HCT116 (cell line): Measurements from ENCODE around the gene KLHL22. TPM values are rescaled to one million over a fixed set of nuclear protein-coding genes. Genes with fewer than 3 reads are reported as not detected.

Experiments
- ATAC-seq: fragments of 200-7000 bp; cut with Tn5 transposase; 2 replicates; pipeline ENCODE4 v1.9.1; 2020; ENCODE audit warnings: mild to moderate bottlenecking, moderate library complexity
- BruUV-seq: library from RNA; stranded (reverse); fragments of 400-500 nt; replicated peaks from 2 replicates; lab custom pipeline; 2021; lab: Mats Ljungman, UMichigan
- CTCF ChIA-PET: fragments of 300-600 bp; sonication (Branson Sonifier 250); formaldehyde crosslinking; loops from one replicate; lab custom pipeline; 2021; ENCODE audit warnings: antibody characterized with exemption; lab: Charles Lee
- POLR2A ChIA-PET: fragments of 300-600, 350-600 bp; sonication (Branson Sonifier 250); formaldehyde crosslinking; loops from one replicate; lab custom pipeline; 2021; ENCODE audit warnings: antibody characterized with exemption; lab: Charles Lee
- RAD21 ChIA-PET, 2 experiments: fragments of 300-600 bp; sonication (Branson Sonifier 250); formaldehyde crosslinking; loops; one replicate each; lab custom pipeline; 2023; ENCODE audit warnings: low total read pairs in 2 of 2; ENCODE audit not compliant: uncharacterized antibody in 2 of 2, unreplicated experiment in 2 of 2, low non-redundant PET in 1 of 2; lab: Charles Lee
- DNase-seq: peaks from one replicate; pipeline ENCODE4 v3.0.0-alpha.2; 2010; ENCODE audit warnings: low read depth, low spot score
- H2AFZ ChIP-seq: fragments of 200-600 bp; shearing (Covaris generic), sonication (generic); 2 replicates; pipeline ENCODE4 v1.6.1; 2017; ENCODE audit warnings: low read depth, mixed run types, mixed read lengths, antibody characterized with exemption, low read length; ENCODE audit not compliant: poor library complexity, severe bottlenecking
- H3K27ac ChIP-seq: 2 replicates; pipeline ENCODE4 v1.5.1; 2012; ENCODE audit warnings: low read depth, low read length
- H3K27me3 ChIP-seq: fragments of 200-600 bp; sonication (generic); 2 replicates; pipeline ENCODE4 v1.6.1; 2016; ENCODE audit warnings: mixed run types, low read length, mixed read lengths; ENCODE audit not compliant: insufficient read depth
- H3K36me3 ChIP-seq, 2 experiments: fragments of 200-500 bp in 1 of 2; fragments of 200-600 bp in 1 of 2; sonication (Bioruptor generic) in 1 of 2; sonication (generic) in 1 of 2; 2 replicates each; pipeline versions ENCODE4 v1.5.1 to v1.6.1; 2014 to 2016; ENCODE audit warnings: low read length in 2 of 2, inconsistent platforms in 1 of 2, mixed read lengths in 1 of 2, mixed run types in 1 of 2; ENCODE audit not compliant: insufficient read depth in 2 of 2, control insufficient read depth in 1 of 2
- H3K4me1 ChIP-seq, 2 experiments: fragments of 200-600 bp in 1 of 2; sonication (generic) in 1 of 2; 2 replicates each; pipeline versions ENCODE4 v1.5.1 to v1.6.1; 2012 to 2017; ENCODE audit warnings: low read length in 2 of 2, inconsistent platforms in 1 of 2, mild to moderate bottlenecking in 1 of 2, mixed read lengths in 1 of 2, mixed run types in 1 of 2, moderate library complexity in 1 of 2; ENCODE audit not compliant: insufficient read depth in 2 of 2, control insufficient read depth in 1 of 2
- H3K4me2 ChIP-seq: fragments of 200-600 bp; sonication (generic); 2 replicates; pipeline ENCODE4 v1.6.1; 2017; ENCODE audit warnings: mixed run types, low read length, mixed read lengths
- H3K4me3 ChIP-seq, 2 experiments: fragments of 200-600 bp in 1 of 2; sonication (generic) in 1 of 2; replicated peaks in 1 of 2; 2 replicates each; pipeline ENCODE4 v1.5.1; 2011 to 2016; ENCODE audit warnings: low read length in 2 of 2, control low read depth in 1 of 2, low read depth in 1 of 2, mild to moderate bottlenecking in 1 of 2, mixed read lengths in 1 of 2, mixed run types in 1 of 2
- H3K79me2 ChIP-seq: fragments of 200-600 bp; sonication (generic); 2 replicates; pipeline ENCODE4 v1.6.1; 2017; ENCODE audit warnings: mild to moderate bottlenecking, mixed run types, low read length, moderate library complexity, mixed read lengths; ENCODE audit not compliant: insufficient read depth
- H3K9ac ChIP-seq: fragments of 200-600 bp; sonication (generic); 2 replicates; pipeline ENCODE4 v1.6.1; 2016; ENCODE audit warnings: low read length, mixed read lengths
- H3K9me2 ChIP-seq: fragments of 200-600 bp; sonication (generic), shearing (Covaris generic); 2 replicates; pipeline ENCODE4 v1.6.1; 2017; ENCODE audit warnings: mixed run types, mild to moderate bottlenecking, moderate library complexity; ENCODE audit not compliant: insufficient read depth
- H3K9me3 ChIP-seq, 2 experiments: fragments of 200-500 bp in 1 of 2; fragments of 200-600 bp in 1 of 2; sonication (Bioruptor generic) in 1 of 2; sonication (generic) in 1 of 2; 2 replicates each; pipeline ENCODE4 v1.6.1; 2014 to 2017; ENCODE audit warnings: low read length in 2 of 2, mixed read lengths in 2 of 2, inconsistent platforms in 1 of 2, low read depth in 1 of 2, mild to moderate bottlenecking in 1 of 2, mixed run types in 1 of 2, moderate library complexity in 1 of 2; ENCODE audit not compliant: control insufficient read depth in 1 of 2, insufficient read depth in 1 of 2
- H4K20me1 ChIP-seq: fragments of 200-600 bp; sonication (generic), shearing (Covaris generic); 2 replicates; pipeline ENCODE4 v1.6.1; 2017; ENCODE audit warnings: mixed run types, mild to moderate bottlenecking, moderate library complexity; ENCODE audit not compliant: insufficient read depth
- CEBPB ChIP-seq: IDR thresholded peaks from 2 replicates; pipeline ENCODE4 v1.6.1; 2012; ENCODE audit warnings: low read depth
- CTCF ChIP-seq, 3 experiments: fragments of 200-600 bp in 1 of 3; sonication (generic) in 1 of 3; IDR thresholded peaks in 2 of 3; conservative IDR thresholded peaks in 1 of 3; 2 replicates each; pipeline ENCODE4 v1.5.1; 2012 to 2017; ENCODE audit warnings: low read depth in 2 of 3, low read length in 2 of 3, antibody characterized with exemption in 1 of 3, borderline replicate concordance in 1 of 3, control low read depth in 1 of 3, mild to moderate bottlenecking in 1 of 3, mixed read lengths in 1 of 3, mixed run types in 1 of 3, moderate library complexity in 1 of 3; ENCODE audit not compliant: insufficient read depth in 1 of 3
- ELF1 ChIP-seq: IDR thresholded peaks from 2 replicates; pipeline ENCODE4 v1.6.1; 2012; ENCODE audit warnings: low read depth, borderline replicate concordance
- EZH2 ChIP-seq: fragments of 200-600 bp; sonication (generic); IDR thresholded peaks from 2 replicates; pipeline ENCODE4 v1.6.1; 2017; ENCODE audit warnings: antibody characterized with exemption, mixed run types
- EZH2phosphoT487 ChIP-seq: fragments of 200-600 bp; IDR thresholded peaks from 2 replicates; pipeline ENCODE4 v1.6.1; 2018; ENCODE audit warnings: antibody characterized with exemption, borderline replicate concordance
- FOSL1 ChIP-seq: IDR thresholded peaks from 2 replicates; pipeline ENCODE4 v1.6.1; 2012; ENCODE audit warnings: low read depth
- JUND ChIP-seq: IDR thresholded peaks from 2 replicates; pipeline ENCODE4 v1.6.1; 2012
- MAX ChIP-seq: IDR thresholded peaks from 2 replicates; pipeline ENCODE4 v1.6.1; 2012
- POLR2A ChIP-seq: IDR thresholded peaks from 2 replicates; pipeline ENCODE4 v1.7.0; 2011; ENCODE audit warnings: borderline replicate concordance; ENCODE audit not compliant: insufficient read depth, insufficient read length; ENCODE audit errors: extremely low read depth
- POLR2AphosphoS5 ChIP-seq: IDR thresholded peaks from 2 replicates; pipeline ENCODE4 v1.6.1; 2011; ENCODE audit warnings: mild to moderate bottlenecking, low read depth, low read length, moderate library complexity
- REST ChIP-seq: IDR thresholded peaks from 2 replicates; pipeline ENCODE4 v1.6.1; 2012; ENCODE audit warnings: low read depth
- SIN3A ChIP-seq: IDR thresholded peaks from 2 replicates; pipeline ENCODE4 v1.6.1; 2012; ENCODE audit warnings: low read depth
- SP1 ChIP-seq: IDR thresholded peaks from 2 replicates; pipeline ENCODE4 v1.6.1; 2012; ENCODE audit warnings: low read depth
- SRF ChIP-seq: IDR thresholded peaks from 2 replicates; pipeline ENCODE4 v1.6.1; 2012; ENCODE audit warnings: low read depth
- TCF7L2 ChIP-seq: IDR thresholded peaks from 2 replicates; pipeline ENCODE4 v1.7.0; 2011; ENCODE audit warnings: borderline replicate concordance, inconsistent platforms; ENCODE audit not compliant: insufficient read depth, insufficient read length; ENCODE audit errors: extremely low read depth
- YY1 ChIP-seq: IDR thresholded peaks from 2 replicates; pipeline ENCODE4 v1.6.1; 2011; ENCODE audit warnings: low read length, low read depth, moderate library complexity, mild to moderate bottlenecking; ENCODE audit not compliant: insufficient replicate concordance; ENCODE audit errors: extremely low read depth
- ZFX ChIP-seq: fragments of 450-650 bp; IDR thresholded peaks from 2 replicates; pipeline ENCODE4 v1.6.1; 2017
- ZNF274 ChIP-seq: fragments of 200-500 bp; sonication (Bioruptor generic); IDR thresholded peaks from 2 replicates; pipeline ENCODE4 v1.6.1; 2014; ENCODE audit warnings: mild to moderate bottlenecking, low read depth, low read length, inconsistent platforms
- intact Hi-C: fragments of 100-400 bp; cut with micrococcal nuclease; formaldehyde crosslinking; loops from 2 replicates; pipeline ENCODE4 v1.10.0; 2022
- total RNA-seq: library from RNA; stranded (reverse); gene quantifications from one replicate; pipeline ENCODE4 v1.2.1, GENCODE V29; 2021; ENCODE audit not compliant: unreplicated experiment
- TF ChIP-seq, protein P1 (sequence below): IDR thresholded peaks from 2 replicates; pipeline ENCODE4 v1.6.1; 2011; ENCODE audit warnings: mild to moderate bottlenecking, low read length, moderate library complexity; ENCODE audit not compliant: insufficient replicate concordance; ENCODE audit errors: extremely low read depth

Gene KLHL22
- total RNA-seq, 1 experiment from 2014 or later, result 16.4 TPM

- intact Hi-C loops, result no loop called here
- no peak overlapping the region for H2AFZ ChIP-seq
- ChIA-PET CTCF (interaction anchor here (0.7 kb wide), 1 partner anchor 317 kb away, joined by 3 read pairs; no protein-coding TSS in a partner anchor), POLR2A (no interaction called here), RAD21 (no interaction called here)
- DNase-seq (no peak), ATAC-seq (no peak)
- peaks cover 7 to 16% of the 10 kb centered on the region in 2 experiments for H3K4me1 ChIP-seq
- H4K20me1 ChIP-seq, result no peaks in the 10 kb centered on the region
- BruUV-seq, result no TSS peak
- H3K9me3 ChIP-seq, result no peaks in the 10 kb centered on the region
- H3K27ac ChIP-seq, result no peak overlapping the region
- no peak overlapping the region for H3K4me2 ChIP-seq
- H3K36me3 ChIP-seq, result peaks cover 0 to 1% of the 10 kb centered on the region in 2 experiments; a peak in 2 of 4 replicates
- H3K4me3 ChIP-seq, result no peak overlapping the region
- no peaks in the 10 kb centered on the region for H3K9me2 ChIP-seq
- no peak for TF ChIP-seq YY1
- TF ChIP-seq REST, result no peak
- TF ChIP-seq, protein P1, sequence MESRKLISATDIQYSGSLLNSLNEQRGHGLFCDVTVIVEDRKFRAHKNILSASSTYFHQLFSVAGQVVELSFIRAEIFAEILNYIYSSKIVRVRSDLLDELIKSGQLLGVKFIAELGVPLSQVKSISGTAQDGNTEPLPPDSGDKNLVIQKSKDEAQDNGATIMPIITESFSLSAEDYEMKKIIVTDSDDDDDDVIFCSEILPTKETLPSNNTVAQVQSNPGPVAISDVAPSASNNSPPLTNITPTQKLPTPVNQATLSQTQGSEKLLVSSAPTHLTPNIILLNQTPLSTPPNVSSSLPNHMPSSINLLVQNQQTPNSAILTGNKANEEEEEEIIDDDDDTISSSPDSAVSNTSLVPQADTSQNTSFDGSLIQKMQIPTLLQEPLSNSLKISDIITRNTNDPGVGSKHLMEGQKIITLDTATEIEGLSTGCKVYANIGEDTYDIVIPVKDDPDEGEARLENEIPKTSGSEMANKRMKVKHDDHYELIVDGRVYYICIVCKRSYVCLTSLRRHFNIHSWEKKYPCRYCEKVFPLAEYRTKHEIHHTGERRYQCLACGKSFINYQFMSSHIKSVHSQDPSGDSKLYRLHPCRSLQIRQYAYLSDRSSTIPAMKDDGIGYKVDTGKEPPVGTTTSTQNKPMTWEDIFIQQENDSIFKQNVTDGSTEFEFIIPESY, result no peak
- TF ChIP-seq POLR2A, result no peak
- no peak for TF ChIP-seq FOSL1
- no peak for TF ChIP-seq SIN3A
- no peak for TF ChIP-seq CTCF (IDR thresholded peaks at IDR 0.05 in 2 of 3, conservative IDR thresholded peaks at IDR 0.05 in 1 of 3; ENCODE audit: borderline replicate concordance in 1 of 3, insufficient read depth in 1 of 3, low read depth in 2 of 3, low read length in 2 of 3)
- no peak for TF ChIP-seq ZNF274
- no peak for TF ChIP-seq TCF7L2
- TF ChIP-seq ELF1, result no peak
- TF ChIP-seq ZFX, result no peak
- no peak for TF ChIP-seq EZH2
- TF ChIP-seq SP1, result no peak
- TF ChIP-seq MAX, result no peak
- TF ChIP-seq POLR2AphosphoS5, result no peak
- TF ChIP-seq SRF, result no peak
- TF ChIP-seq JUND, result no peak
- TF ChIP-seq CEBPB, result no peak
- no peak for TF ChIP-seq EZH2phosphoT487
- H3K79me2 ChIP-seq, result peaks cover 7% of the 10 kb centered on the region; the same call in 1 of the 2 replicates
- no peak overlapping the region for H3K9ac ChIP-seq
- H3K27me3 ChIP-seq, result no peaks in the 10 kb centered on the region
Measured at GRCh38 chr22:20398420-20398819, 97.2 kb downstream of the KLHL22 start.
